ENCODE measurements around the gene KCNK17.

DNA sequence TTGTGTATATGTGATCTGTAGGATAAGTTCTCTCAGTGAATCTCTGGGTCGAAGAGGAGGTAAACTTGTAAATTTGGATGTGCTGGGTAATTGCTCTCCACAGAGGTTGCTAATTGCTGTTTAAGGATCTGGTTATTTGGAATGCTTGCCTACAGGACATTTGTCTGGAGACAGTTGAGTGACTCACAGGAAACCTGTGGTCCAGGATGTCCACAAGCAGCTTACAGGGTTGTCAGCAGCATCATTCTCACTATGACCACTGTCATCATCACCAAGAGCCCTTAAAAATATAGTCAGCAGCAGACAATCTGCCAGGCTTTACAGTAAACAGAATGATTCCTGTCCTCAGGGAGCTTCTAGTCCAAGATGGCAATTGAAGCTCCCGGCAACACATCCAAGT is 53.8 kb downstream of the KCNK17 start:
- TF ChIP-seq CTCF (IDR thresholded peaks at IDR 0.05) (no peak), POLR2A (IDR thresholded peaks at IDR 0.05) (no peak)
